HL-60/S4 (cell line): Measurements from ENCODE around the gene AUTS2.

Experiments
- in situ Hi-C: fragments of 300-500 bp; cut with MboI; formaldehyde crosslinking; loops from 2 replicates; pipeline ENCODE4 v1.14.3; 2022; ENCODE audit warnings: low sequenced_read_pairs

The AUTS2 gene

DNA sequence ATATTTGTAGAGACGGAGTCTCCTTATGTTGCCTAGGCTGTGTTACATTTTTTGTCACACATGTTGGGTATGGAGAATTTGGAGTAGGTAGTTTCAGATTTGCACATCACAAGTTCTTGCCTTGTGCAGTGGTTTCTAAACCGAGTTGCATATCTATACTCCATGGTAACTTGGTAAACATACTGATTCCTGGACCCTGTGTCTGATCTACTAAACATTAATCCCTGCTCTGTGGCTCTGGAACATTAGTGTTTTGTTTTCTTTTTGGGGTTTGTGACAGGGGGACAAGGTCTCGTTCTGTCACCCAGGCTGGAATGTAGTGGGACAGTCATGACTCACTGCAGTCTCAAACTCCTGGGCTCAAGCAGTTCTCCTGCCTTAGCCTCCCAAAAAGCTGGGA lies 24.7 kb downstream of the AUTS2 start:
- in situ Hi-C loops = no loop called here

- in situ Hi-C loops = no loop called here
Measured at GRCh38 chr7:69624435-69625230, 26.4 kb downstream of the AUTS2 start.

DNA sequence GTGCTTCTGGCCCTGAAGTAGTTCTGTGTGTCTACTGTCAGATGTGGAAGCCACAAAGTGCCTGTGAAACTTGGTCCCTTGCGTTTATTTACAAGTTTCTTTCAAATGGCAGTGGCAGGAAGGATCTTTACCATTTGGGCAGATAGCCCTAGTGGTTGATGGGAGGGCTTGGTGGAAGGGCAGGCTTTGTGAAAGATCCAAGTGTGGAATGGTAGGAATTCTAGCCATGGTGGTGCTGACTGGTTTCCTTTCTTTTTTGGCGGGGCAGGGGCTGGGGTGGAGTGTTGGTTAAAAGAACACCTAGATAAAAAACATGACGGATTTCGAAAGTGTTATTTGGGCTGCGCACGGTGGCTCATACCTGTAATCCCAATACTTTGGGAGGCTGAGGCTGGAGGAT lies 27.0 kb downstream of the AUTS2 start:
- in situ Hi-C loops = no loop called here

GRCh38 chr7:69625798-69626197 lies 27.5 kb downstream of the AUTS2 start:
- in situ Hi-C loops = no loop called here

DNA sequence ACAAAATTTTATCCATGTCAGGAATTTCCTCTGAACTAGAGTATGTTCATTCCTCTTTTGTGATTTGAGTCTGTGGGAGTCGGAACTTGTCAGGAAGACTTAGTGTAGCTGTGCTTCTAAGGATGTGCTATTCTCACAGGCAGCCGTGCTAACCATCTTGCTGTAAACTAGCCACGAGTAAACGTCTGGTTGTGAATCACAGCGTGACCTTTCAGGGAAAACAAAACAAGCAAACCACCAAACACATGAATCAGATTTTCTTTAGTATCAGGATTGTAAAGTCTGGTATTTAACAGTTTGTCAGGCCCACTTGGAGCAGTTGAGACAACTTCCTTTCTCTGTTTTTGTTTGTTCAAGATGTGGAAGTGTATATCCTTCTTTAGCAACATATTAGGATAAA lies 32.0 kb downstream of the AUTS2 start:
- in situ Hi-C loops = no loop called here

DNA sequence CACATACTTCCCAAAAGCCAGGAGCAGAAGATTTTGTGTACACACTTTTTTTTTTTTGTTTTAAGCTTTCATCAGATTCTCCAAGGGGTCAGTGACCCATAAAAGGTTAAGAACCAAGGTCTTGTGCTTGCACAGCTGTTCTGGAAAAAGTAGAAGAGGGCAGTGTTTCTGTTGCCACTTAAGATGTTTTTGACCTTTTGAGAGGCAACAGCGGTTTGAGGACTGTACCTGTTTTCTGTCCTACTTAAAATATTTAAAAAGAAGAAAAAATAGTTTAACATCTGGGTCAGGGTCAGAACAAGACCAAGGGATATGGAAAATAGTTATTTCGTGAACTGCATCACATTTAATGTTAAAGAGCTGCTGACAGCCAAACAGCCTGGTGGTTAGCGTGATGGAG lies 32.9 kb downstream of the AUTS2 start:
- in situ Hi-C loops = no loop called here

DNA sequence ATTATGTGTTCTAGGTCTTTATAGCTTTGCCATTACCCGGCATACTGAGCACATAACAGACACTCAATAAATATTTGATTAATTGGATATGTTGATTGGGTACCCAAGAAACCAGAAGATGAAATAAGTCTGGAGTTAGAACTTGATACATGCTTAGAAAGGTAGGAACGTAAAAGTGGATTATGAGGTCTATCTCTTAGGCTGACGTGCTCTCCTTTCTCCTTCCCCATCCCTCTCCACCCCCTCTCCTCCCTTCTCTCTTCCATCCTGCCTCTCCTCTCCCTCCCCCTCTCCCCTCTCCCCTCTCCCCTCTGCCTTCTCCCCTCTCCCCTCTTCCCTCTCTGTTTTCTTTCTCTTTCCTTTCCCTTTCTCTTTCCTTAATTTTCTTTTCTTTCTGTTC lies 34.0 kb downstream of the AUTS2 start:
- in situ Hi-C loops = no loop called here

GRCh38 chr7:69633122-69633831 lies 35.0 kb downstream of the AUTS2 start:
- in situ Hi-C loops = no loop called here

DNA sequence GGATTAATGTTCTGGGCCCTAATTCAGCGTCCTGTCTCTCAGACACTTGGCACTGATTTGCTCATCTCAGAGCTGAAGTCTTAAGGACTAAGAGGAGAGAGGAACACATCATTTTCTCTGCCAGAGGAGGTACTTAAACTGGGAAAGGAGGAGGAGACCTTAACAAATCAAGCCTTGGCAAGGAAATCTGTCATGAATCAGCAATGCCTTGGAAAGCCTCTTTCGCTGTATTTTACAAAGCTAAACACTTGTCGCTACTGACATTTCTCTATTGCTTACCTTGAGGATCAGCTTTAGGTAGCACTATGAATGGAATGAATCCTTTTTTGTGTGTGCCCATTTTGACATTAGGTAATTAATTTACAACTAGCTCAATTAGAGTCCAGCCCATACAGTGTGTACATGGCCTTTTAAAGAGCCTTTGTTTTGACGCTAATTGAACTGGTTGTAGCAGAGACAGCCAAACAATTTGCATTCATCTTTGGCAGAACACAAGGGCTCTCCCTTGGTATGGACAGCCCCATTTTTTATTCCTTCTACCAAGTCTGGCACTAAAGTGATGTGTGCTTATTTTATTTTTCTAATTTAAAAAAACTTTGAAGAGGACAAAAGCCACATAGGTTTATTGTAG lies 37.4 kb downstream of the AUTS2 start:
- in situ Hi-C loops = no loop called here

DNA sequence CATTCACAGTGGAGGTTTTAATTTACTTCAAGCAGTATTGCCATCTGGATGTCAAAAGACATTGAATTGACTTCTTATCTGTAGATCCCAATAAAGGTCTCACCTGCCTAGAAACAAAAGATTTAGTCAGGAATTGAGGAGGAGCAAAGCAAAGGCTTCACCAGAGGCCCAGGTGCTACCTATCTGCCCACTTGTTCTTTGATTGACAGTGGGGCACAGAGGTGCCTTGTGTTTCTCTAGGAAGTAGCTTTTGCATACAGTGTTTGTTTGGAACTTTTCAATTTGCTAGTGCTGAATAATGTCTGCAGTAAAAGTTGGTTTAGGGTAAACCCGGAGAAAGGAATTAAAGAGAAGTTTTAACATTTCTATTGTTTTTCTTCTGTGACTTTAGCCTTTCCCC lies 40.4 kb downstream of the AUTS2 start:
- in situ Hi-C loops = no loop called here

- in situ Hi-C loops = no loop called here
Measured at GRCh38 chr7:69640216-69640615, 41.9 kb downstream of the AUTS2 start.

DNA sequence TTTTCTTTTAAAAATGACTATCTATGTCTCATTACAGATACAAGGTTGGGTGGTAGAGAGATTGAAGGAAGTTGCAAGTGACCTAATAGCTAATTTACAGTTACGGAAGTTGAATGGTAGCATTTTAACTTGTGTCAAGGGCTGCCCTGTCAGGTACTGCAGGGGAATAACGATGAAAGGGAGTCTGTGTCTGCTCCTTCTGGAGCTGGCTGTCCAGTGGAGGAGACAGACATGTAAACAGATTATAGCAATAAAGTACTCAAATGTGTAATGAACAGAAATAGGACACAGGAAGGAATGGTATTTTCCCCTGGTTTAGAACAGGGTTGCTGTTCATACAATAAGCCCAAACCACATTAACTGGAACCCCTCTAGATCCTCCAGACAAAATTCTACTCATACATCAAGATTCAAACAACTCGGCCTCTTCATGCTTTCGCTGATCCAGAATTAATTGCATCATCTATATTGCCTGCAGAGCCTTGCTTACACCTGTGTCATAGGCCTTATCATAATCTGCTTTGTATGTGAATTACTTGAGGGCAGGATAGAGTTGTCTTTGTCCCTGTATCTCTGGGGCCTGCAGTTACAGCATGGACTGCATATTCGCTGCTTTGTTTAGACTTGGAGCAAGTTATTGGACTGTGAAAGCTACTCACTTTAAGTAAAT lies 42.8 kb downstream of the AUTS2 start:
- in situ Hi-C loops = no loop called here

- in situ Hi-C loops = no loop called here
Measured at GRCh38 chr7:69643265-69643664, 45.0 kb downstream of the AUTS2 start.

- in situ Hi-C loops = no loop called here
Measured at GRCh38 chr7:69643708-69644445, 45.6 kb downstream of the AUTS2 start.

GRCh38 chr7:69645683-69646082 lies 47.4 kb downstream of the AUTS2 start:
- in situ Hi-C loops = no loop called here

DNA sequence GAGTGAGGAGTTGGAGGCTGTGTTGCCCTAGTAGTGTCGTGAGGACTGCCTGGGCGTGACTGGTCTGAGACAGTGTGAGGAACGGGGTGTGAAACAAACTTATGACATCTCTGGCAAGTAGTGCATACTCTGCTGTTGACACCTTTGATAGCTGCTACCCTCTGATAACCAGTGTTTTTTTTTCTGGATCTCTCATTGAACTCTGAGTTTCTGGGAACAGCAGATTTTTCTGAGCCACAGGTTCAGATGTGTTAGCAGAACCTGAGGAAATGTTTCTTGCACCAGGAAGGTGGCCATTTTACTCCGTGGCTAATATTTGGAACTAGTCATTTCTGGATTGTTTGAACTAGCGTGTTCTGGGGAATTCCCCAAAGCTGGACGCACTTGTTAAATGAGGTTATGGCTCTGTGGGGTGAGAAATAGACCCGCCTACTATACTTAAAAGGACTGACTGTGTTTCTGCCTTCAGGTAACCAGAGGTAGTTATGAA lies 52.9 kb downstream of the AUTS2 start:
- in situ Hi-C loops = no loop called here

DNA sequence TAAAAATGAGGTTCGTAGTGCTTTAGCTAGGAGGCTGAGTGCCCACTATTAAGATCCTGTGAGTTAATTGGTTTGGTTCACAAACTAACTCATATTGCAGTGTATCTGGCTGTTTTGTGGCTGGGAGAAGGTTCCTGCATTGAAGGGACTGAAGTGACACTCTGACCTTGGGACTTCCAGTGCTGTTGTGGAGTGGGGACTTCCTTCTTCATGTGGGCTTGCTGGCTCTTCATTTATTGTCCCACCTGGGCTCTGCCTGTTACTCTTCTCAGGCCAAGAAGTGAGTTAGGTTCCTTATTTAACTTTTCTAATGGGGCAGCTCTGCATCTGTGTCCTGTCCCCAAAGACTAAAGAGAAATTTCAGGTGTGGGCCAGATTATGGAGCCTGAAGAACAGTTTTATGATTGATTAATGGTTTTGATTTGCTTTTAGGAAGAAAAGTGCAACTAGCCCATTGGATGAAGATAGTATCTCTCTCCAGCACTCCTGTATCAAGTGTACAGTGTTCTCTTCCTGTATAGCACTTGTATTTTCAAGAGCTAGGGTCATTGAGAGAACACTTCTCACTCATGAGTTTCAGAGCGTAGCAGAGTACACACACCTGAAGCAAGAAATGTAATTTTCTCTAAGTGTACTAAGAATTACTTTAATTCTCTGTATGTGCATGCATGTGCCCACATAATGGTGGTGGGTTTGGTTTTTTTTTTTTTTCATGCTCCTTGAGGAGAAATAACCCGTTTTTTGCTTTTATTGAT lies 54.8 kb downstream of the AUTS2 start:
- in situ Hi-C loops = no loop called here

DNA sequence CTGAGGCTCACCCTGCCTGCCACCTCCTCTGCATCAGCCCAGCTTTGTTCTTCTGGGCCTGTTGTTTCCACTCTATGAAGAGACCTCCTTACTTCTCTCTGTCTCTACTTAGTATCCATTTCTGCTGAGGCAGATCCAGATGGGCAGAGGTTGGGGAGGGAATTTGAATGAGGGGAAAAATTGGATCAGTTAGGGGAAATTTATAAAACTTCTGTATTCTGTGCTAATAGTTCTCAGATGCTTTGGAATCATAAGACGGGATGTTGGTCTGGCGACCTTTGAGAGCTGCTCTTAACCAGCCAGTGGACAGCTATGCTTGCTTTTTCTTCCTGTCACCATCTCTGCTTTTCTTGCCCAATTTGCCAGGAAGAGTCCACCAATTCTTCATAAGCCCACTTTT lies 55.5 kb downstream of the AUTS2 start:
- in situ Hi-C loops = no loop called here

- in situ Hi-C loops = no loop called here
Measured at GRCh38 chr7:69654381-69654780, 56.1 kb downstream of the AUTS2 start.
